ENCODE results near the gene INTS2.
"Not testable (repeated sequence)": the region's sequence is repeated elsewhere in the genome, so short reads cannot be mapped to it uniquely, and the experiment has no call there.

Gene INTS2

GRCh38 chr17:61897548-61898180 is 30.1 kb downstream of the INTS2 start:
- no peak for DNase-seq (ENCODE audit: low read depth in 3 of 3)

- DNase-seq (ENCODE audit: low read depth in 3 of 3): no peak
These were observed 32.4 kb downstream of the INTS2 start for GRCh38 chr17:61895391-61895790.

GRCh38 chr17:61894310-61894709 is 33.5 kb downstream of the INTS2 start:
- DNase-seq (ENCODE audit: low read depth in 3 of 3): not testable (repeated sequence)

DNA sequence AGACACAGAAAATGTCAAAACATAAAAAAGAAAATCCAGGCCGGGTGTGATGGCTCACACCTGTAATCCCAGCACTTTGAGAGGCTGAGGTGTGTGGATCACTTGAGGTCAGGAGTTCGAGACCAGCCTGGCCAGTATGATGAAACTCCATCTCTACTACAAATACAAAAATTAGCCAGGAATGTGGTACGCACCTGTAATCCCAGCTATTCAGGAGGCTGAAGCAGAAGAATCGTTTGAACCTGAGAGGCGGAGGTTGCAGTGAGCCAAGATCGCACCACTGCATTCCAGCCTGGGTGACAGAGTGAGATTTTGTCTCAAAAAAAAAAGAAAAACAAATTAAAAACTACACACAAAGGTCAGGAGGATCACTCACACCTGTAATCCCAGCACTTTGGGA is 40.0 kb downstream of the INTS2 start:
- not testable (repeated sequence) for DNase-seq (ENCODE audit: low read depth in 3 of 3)

- not testable (repeated sequence) for DNase-seq (ENCODE audit: low read depth in 3 of 3)
These were observed 41.9 kb downstream of the INTS2 start for GRCh38 chr17:61885865-61886264.

DNA sequence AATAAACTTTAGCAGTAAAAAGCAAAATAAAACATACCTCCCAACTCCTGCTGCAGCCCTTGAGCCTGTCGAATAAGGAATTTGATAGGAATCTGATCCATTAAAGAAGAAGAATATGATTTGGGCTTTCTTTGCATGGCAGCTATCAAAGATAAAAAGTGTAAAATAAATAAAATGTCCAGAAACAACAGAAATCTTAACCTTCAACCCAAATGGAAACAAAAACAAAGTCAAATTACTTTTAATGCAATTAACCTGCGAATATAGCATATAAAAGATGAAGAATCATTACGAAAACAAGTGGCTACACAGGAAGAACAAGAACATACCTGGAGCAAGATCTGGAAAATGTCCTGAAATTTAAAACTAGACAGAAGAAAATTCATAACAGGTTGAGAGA is 42.9 kb downstream of the INTS2 start:
- no peak for DNase-seq (ENCODE audit: low read depth in 3 of 3)

DNA sequence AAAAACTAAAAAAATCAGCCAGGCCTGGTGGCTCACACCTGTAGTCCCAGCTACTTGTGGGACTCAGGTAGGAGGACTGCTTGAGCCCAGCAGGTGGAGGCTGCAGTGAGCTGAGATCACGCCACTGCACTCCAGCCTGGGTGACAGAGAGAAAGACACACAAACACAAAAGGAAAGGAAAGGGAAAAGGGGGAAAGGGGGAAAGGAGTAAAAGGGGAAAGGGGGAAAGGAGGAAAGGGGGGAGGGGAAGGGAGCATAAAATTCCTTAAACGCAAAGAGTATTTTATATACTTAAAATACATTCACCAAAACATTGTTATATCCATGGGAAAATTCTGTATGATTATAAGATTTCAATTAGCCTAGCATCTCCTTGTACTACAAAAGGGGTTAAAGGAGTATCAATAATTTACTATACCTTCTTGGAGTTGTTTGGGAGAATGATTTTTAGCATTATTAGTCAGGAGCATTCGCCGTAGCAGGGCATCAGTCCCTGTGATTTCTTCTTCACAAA is 47.1 kb downstream of the INTS2 start:
- no peak for DNase-seq (ENCODE audit: low read depth in 3 of 3)

GRCh38 chr17:61878984-61879612 is 48.7 kb downstream of the INTS2 start:
- DNase-seq (ENCODE audit: low read depth in 3 of 3): no peak

DNA sequence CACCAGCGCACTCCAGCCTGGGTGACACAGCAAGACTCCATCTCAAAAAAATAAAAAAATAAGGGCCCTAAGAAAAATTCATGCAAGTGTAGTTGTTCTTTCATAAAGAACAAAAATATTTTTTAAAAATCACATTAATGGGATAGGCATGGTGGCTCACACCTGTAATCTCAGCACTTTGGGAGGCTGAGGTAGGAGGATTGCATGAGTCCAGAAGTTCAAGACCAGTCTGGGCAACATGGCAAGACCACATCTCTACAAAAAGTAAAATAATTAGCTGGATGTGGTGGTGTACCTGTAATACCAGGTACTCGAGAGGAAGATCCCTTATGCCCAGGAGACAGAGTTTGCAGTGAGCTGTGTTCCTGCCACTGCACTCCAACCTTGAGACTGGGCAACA is 49.3 kb downstream of the INTS2 start:
- DNase-seq (ENCODE audit: low read depth in 3 of 3): no peak

- DNase-seq (ENCODE audit: low read depth in 3 of 3): no peak
These were observed 49.9 kb downstream of the INTS2 start for GRCh38 chr17:61877837-61878236.

GRCh38 chr17:61875804-61876203 is 52.0 kb downstream of the INTS2 start:
- no peak for DNase-seq (ENCODE audit: low read depth in 3 of 3)

GRCh38 chr17:61875285-61875684 is 52.5 kb downstream of the INTS2 start:
- DNase-seq (ENCODE audit: low read depth in 3 of 3): no peak

DNA sequence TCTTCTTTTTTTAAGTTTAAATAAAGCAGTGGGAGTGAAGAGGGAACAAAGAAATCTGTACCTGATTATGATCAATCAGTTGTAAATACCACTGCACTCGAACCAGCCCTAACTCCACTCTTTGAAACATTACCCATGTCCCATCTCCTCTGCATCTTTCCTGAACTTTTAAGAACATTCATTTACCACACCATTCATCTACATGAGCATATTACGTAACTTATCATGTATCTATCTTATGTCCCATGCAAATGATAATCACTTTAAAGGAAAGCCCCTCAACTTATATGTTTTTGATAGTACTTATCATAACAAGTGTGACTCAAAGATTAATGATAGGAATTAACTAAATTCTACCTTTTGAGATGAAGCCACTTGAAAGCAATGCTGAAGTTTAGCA is 53.7 kb downstream of the INTS2 start:
- DNase-seq (ENCODE audit: low read depth in 3 of 3): no peak

- no peak for DNase-seq (ENCODE audit: low read depth in 3 of 3)
These were observed 55.7 kb downstream of the INTS2 start for GRCh38 chr17:61872099-61872498.

DNA sequence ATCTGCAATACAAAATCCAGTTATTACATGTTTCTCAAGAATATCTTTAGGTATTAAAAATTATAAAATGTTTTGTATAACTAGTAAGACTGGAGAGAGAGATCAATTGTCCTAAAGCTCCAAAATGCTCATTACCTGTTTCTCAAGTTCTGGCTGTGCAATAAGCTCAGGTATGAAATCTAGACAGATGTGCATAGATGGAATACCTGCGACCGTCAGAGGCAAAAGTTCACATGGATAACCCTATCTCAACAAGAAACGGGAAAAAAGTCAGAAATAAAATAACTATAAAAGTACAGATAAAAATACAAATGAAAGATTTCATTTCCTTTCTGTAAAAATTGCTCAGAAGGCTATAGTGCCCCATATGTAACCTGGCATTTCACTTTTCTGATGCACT is 58.6 kb downstream of the INTS2 start:
- no peak for DNase-seq (ENCODE audit: low read depth in 3 of 3)

- DNase-seq (ENCODE audit: low read depth in 3 of 3): no peak
These were observed 59.7 kb downstream of the INTS2 start for GRCh38 chr17:61868074-61868473.

GRCh38 chr17:61867033-61867432 is 60.7 kb downstream of the INTS2 start:
- no peak for DNase-seq (ENCODE audit: low read depth in 3 of 3)

GRCh38 chr17:61863801-61864126 is 64.0 kb downstream of the INTS2 start:
- no peak for DNase-seq (ENCODE audit: low read depth in 3 of 3)

DNA sequence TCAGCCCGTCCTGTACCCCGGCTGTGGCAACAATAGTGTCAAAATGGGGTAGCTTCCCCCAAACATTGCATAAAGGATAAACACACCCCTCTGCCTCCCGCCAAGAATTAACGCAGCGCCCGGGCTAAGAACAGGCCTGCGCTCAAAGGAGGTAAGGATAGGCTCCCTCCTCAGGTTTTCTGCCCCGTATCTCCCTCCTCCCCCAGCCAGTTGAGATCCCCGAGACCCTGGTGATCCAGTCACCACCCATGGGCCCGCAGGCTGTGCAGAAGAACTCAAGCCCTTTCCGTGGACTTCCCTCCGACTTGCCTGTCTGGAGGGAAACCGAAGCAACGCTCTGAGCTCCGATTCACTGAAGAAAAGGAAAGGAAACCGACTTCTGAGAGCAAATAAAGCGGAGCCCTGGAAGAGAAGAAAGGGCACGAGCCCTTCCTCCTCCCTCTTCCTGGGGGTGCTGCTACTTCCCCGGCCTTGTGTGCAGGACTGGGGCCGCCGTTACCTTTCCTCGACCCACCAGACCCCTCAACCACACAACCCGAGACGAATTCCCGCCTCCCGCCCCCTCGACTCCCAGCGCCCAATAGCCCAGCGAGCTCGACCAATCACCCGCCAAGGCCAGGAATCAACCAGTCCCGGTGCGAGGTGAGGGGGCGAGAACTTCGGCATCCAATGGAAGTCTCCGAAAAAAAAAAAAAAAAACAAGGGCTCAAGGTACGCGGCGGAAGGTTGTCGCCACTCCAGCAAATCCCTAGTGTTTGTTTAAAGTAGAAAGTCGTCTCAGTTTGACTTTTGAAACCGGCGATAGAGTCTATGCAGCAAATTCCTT is 64.6 kb downstream of the INTS2 start, which contains the start of gene BRIP1:
TSS of gene BRIP1 (minus strand) at position 554 of the 826 bp plus-strand sequence. CDS start 1,989 bp downstream, outside the sequence.
- DNase-seq (ENCODE audit: low read depth in 3 of 3): peak; percentile 77 to 90 (median 83)

DNA sequence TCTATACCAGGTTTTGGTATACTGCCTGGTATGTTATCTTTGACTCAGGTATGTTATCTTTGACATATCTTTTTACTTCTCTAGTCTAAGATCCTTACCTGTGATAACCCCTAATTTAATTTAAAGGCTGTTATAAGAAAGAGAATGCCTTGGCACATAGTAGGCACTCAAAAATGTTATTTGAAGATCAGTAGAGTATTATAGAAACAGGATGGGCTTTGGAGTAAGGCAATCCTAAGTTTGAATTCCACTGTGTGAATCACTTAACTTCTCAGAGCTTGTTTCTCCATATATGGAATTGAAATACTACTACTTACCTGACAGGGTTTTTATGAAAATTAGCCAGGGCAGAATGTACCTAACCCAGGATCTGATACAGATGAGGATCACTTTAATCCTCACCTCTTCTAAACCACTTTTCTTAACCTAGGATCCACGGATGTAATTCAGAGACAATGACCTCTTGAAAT is 65.6 kb downstream of the INTS2 start:
- no peak for DNase-seq (ENCODE audit: low read depth in 3 of 3)

DNA sequence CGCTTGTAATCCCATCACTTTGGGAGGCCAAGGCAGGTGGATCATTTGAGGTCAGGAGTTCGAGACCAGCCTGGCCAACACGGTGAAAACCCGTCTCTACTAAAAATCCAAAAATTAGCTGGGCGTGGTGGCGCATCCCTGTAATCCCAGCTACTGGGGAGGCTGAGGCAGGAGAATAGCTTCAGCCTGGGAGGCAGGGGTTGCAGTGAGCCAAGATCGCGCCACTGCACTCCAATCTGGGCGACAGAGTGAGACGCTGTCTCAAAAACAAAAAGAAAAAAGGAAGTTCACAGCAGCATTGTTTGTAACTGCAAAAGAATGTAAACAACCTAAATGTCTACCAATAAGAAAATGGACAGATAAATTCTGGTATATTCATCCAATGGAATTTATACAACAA is 67.4 kb downstream of the INTS2 start:
- not testable (repeated sequence) for DNase-seq (ENCODE audit: low read depth in 3 of 3)

DNA sequence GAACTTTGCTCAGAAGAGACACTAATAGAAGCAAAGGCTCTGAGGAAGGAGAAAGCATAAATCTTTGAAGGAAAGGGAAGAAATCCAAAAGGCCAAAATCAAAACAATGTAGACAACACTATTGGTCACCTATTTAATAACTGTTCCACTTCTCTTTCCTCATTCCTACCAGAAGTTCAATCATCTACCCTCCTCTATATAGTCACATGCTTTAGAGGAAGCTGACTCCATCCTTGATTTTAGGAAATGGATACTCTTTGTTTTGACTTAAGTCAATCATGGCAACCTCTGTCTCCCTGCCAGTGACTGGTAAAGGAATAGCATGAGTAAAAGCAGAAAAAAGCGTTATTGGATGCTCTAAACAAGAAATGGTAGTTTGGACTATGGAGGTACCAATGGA is 71.7 kb downstream of the INTS2 start:
- DNase-seq (ENCODE audit: low read depth in 3 of 3): no peak

DNA sequence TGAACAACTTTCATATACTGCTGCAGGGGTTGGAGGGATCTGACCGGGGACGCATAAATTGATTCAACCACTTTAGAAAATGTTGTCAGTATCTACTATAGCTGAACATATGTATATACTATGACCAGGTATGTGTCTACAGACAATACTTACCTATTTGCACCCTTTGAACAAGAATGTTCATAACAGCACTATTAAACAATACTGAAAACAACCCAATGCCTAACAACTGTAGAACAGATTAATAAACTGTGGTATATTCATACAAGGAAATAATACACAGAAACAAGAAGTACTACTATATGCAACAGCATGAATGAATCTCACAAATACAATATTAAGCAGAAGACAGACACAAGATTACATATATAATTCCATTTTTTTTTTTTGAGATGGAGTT is 74.9 kb downstream of the INTS2 start:
- DNase-seq (ENCODE audit: low read depth in 3 of 3): no peak
